Astrocyte of the cerebellum (primary cell): ENCODE data around the gene KIFC1.

Experiments
- DNase-seq: peaks from one replicate; pipeline ENCODE4 v3.0.0-alpha.2; 2011; ENCODE audit warnings: low read depth
- H3K4me3 ChIP-seq: 2 replicates; pipeline ENCODE4 v1.5.1; 2011; ENCODE audit warnings: mild to moderate bottlenecking, low read depth, low read length, moderate library complexity
- CTCF ChIP-seq: IDR thresholded peaks from 2 replicates; pipeline ENCODE4 v1.5.1; 2012; ENCODE audit warnings: low read length, low read depth, moderate library complexity, mild to moderate bottlenecking; ENCODE audit errors: missing control alignments
- in situ Hi-C: cut with HindIII; loops from 2 replicates; pipeline ENCODE4 v1.10.0; 2017; ENCODE audit warnings: low sequenced_read_pairs

Gene KIFC1

GRCh38 chr6:33414592-33415271, 23.1 kb downstream of the KIFC1 start:
- TF ChIP-seq CTCF = peak; percentile 49
- no peak overlapping the region for H3K4me3 ChIP-seq
- in situ Hi-C loops = no loop called here
- no peak for DNase-seq

- in situ Hi-C loops = no loop called here
- no peak for TF ChIP-seq CTCF
- DNase-seq = no peak
- peak overlapping the region; percentile 81 for H3K4me3 ChIP-seq
Measured at GRCh38 chr6:33415831-33416230, 24.2 kb downstream of the KIFC1 start.

- TF ChIP-seq CTCF = no peak
- peak overlapping the region; percentile 81 for H3K4me3 ChIP-seq
- in situ Hi-C loops = no loop called here
- DNase-seq = no peak
Measured at GRCh38 chr6:33416386-33417127, 24.9 kb downstream of the KIFC1 start.

- H3K4me3 ChIP-seq = peak overlapping the region; percentile 81
- peak; percentile 41 for DNase-seq
- in situ Hi-C loops = no loop called here
- TF ChIP-seq CTCF = no peak
Measured at GRCh38 chr6:33417128-33417902, 25.7 kb downstream of the KIFC1 start.

- in situ Hi-C loops = no loop called here
- TF ChIP-seq CTCF = peak; percentile 26
- peak within 1 kb of the TSS; percentile 81 for H3K4me3 ChIP-seq
- DNase-seq = peak; percentile 99
Measured at GRCh38 chr6:33417903-33418689, 26.5 kb downstream of the KIFC1 start, which contains the start of gene CUTA. CUTA (minus strand) TSS chr6:33418107; CDS start chr6:33418000, 107 bp downstream.
